Pons (tissue), 1 donor: ENCODE results near the gene LPXN.

Experiments
- DNase-seq: peaks from one replicate; pipeline ENCODE4 v3.0.0-alpha.2; 2016; ENCODE audit warnings: low spot score

The LPXN gene

DNA sequence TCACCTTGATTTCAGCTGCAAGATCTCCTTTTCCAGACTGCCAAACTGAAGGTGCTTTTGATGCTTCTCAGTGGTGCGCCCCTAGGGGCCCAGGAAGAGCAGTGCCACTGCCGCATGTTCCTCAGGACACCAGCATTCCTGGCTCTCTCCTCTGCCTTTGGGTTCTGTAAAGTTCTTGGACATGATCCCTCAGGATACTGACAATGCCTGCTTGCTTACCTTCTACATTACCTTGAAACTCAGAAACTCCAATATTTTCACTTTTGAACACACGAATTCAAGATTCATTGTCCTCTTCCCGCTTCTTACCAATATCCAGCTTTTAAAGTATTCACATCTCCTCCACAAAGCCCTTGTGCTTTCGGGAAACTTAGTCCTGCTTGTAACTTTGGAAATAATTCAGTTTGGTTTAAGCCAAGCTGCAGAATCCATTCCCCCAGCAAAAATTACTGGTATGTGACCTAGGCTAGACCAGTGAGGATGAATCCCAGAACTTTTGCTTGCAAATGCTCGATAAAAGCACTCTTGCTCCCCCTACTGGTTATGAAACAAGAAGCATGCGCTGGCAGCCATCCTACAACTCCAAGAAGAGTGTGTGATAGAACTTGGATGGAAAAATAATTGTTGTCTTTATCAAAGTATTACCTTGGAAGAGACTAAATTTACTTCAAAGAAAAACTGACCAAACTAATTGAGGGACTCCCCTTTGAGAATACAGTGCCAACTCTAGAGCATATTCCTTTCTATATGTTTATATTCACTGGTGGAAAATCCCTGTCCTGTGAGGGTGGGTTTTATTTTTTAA, 51.2 kb downstream of the LPXN start:
- DNase-seq = peak; percentile 89

DNA sequence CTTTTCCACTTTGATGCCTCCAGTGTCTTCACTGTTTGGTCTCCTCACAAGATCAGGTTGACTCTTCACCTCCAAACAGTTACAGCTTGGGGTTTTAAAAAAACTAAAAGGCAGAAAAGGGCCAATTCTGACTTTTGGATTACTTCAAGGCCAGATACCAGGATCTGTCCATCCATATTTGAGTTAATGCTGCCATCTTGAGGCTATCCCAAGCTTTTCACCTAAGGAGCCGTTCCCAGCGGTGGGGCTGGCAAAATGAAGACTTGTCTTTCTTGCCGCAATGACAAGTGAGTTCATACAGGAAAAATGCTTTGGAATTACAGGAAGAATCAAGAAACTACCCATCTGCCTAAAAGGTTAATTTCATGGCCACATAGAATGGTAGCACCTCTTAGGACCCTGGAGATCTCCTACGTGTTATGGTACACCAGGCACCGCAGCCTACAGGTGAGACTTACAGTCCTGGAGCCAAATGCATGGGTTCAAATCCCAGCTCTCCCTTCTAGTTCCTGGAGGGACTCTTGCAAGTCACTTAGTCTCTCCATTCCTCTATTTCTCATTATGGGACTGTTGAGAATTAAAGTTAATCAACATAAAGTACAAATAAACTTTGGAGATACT, 61.8 kb downstream of the LPXN start:
- DNase-seq = peak; percentile 60

DNA sequence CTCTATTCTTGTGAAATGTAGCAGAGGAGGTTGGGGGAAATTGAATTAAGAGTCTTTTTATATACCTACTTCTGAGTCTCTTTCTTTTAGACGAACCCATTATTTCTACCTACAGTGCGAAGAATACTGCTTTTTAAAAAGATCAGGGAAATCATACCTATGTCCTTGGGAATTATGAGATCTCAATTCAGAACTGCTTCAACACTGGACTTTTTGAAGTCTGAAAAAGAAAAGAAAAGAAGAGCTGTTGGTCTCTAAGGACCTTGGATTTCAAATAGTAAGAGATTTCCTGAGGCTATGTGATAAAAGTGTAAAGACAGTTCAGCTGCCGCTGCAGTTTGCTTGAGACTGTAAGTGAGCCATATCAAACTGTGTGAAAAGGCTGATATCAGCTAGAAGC, 64.0 kb downstream of the LPXN start:
- no peak for DNase-seq

DNA sequence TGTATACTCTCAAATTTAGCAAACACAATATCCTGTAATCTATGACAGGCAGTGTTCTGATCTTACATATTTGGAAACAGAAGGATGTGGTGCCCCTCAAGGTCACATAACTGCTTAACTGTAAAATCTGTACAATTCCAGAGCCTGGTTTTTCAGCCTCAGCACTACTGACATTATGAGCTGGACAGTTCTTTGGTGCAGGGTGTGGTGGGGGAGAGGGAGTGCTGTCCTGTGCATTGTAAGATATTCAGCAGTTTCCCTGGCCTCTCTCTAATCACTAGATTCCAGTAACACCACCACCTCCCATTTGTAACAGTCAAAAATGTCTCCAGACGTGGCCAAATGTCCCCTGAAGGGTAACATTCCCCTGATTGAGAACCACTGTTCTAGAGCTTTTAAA, 65.9 kb downstream of the LPXN start:
- DNase-seq = no peak

DNA sequence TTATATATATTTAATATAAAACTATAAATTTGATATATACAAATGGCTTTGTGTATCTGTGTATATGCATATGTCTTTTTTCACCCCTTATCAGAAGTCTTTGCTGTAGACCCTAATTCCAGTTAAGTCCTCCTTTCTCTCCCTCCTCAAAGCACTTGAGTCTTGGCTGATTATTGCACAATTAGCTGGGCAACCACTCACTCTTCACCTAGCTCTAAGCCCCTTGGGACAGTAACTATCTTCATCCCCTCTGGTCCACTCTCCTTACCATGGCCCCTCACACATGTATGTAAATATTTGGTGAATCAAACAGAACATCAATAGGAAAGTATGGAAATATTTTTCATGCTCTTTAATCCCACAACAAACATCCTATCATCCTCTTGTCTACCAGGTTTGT, 66.8 kb downstream of the LPXN start:
- DNase-seq = no peak

DNA sequence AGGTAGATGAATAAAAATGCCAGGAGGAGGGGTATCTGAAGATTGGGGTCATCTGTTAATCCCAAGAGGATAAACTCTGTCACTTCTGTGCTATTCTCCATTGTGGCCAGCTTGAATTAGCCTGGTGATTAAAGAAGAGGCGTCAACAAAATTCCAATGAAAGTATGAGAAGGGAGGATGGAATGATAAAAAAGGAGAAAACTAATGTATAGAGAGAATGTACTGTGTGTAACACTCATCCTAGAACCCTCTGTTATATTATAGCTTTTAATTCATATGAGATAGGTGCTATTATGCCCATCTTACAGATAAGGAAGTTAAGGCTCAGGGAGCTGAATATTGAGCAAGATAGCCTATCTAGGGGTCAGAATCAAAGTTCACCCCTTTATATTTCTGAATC, 67.7 kb downstream of the LPXN start, which contains the start of gene OR5B21:
TSS of gene OR5B21 (minus strand) at position 101 of the 400 bp plus-strand sequence. CDS start at position 101, 0 bp downstream.
- no peak for DNase-seq

DNA sequence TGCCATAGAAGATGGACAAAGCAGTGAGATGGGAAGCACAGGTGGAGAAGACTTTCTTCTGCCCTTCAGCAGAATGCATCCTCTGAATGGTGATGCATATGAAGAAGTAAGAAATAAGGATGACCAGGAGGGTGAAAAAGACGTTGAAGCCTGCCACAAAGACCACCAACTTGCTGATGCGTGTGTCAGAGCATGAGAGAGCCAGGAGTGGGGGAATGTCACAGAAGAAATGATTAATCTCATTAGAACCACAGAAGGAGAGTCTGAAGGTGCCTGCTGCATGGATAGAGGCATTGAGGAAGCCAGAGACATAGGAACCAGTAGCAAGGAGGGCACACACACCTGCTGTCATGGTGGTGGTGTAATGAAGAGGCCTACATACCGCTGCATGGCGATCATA, 68.3 kb downstream of the LPXN start:
- DNase-seq = no peak

DNA sequence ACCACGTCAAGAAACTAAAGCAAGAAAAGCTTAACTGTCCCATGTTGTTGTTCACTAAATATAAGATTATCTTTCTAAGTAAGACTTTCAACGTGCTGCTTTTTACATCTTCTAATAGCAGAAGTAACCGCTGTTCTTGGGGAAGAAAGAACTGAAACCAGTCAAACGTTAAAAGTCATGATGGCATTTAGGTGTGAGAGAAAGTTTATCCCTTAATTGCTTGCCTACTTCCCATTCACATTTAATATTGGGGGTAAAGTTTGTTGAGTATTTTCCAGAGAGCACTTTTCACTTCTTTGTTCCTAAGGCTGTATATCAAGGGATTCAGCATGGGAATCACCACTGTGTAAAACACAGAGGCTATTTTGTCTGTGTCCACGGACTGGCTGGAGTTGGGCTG, 68.7 kb downstream of the LPXN start:
- DNase-seq = no peak

DNA sequence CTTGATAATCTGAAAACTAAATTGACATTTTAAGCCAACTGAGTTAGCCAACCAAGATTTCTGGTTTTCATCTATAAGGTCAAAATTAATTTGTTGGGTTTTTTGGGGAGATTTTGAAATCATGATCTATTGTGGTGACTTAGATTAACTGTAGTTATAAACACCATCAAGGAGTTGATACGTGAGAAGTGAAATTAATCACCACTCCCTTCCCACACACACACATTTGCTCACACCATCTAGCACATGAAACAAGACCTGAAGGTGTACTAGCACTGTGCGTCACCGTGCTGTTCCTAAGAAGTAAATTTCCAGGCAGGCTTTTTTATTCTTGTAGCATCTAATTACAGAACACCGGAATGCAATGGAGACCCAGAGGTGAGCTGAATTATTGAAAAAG, 69.8 kb downstream of the LPXN start:
- no peak for DNase-seq

DNA sequence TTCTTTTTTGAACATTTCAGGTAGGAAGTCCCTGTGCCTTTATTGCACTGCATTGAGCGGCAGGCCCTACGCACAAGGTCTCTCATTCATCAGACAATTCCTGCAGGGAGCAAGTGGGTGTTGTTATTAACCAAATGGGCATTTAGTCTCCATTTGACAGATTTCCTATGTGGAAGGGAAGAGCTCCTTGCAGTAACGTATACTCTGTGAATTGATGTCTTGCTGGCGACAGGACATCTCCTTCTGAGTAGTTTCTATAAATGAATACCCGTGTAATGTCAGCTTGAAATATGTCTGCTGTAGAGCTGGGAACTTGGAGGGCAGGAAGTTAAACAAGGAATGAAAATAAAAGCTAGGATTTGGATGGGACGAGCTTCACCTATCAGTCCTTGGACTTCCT, 71.4 kb downstream of the LPXN start:
- no peak for DNase-seq

DNA sequence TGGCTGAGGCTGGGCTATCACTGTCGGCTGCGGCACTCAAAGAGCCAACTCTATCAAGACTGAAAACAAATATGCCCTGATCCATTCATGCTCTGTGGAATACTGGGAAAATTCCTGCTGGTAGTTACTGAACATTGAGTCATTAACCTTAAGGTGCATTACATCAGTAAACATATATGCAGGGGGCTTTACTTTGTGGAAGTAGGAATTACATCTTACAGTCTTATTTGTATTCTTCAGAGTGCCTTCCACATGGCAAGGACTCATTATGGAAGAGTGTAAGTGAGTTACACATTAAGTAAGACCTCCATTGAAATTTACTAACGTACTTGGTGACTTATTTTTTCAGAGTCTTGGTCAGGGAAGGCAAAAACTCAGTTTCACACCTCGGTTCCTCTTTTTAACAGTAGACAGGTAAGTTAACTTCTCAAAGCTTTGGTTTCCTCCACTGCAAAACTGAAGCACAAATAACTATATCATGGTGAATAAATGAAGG, 72.2 kb downstream of the LPXN start:
- no peak for DNase-seq

DNA sequence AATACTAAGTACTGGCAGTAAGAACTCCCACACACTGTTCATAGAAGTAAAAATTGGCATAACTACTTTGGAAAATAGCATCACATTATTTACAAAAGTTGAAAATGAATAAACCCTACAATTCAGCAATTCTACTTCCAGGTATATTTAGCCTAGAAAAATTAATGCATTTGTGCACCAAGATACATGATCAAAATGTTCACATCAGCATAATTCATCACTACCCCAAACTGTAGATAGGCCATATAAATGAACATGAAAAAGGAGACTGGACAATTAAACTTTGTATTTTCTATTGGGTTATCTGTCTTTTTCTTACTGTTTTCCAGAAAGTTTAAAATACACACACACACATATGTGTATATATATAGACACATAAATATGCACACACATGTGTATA, 73.7 kb downstream of the LPXN start:
- DNase-seq = no peak

DNA sequence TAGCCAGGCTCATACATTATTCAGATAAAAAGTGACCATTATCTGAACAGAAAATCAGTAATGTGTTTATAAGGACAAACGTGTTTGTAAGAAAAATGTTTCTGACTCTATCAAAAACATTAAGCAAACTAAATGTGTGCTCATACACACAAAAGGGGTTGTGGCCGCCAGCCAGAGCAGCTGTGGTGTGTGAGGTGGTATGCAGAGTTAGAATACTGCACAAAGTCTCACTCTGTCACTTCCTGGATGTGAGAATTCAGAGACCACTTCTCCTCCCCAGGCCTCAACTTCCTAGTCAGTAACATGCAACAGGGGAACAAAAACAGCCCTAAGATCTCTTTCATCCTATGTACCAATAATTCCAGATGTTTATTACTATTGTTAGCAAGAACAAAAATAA, 77.2 kb downstream of the LPXN start:
- no peak for DNase-seq

DNA sequence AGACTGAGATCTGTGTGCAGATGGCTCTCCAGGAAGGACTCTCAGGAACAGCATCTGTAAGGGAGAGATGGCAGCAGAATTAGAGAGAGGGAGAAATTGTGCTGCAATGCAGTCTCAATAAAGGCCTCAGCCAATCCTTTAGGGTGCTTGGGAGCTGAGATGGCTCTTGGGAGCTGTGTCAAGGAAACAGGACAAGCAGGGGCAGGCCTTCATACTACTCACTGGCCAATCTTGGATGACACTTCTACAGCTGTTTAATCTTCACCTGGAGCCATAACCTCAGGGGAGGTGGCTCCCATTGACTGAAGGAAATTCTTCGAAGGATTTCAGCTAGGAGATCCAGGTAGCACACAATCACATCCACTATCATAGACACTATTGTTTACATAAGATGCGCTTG, 77.7 kb downstream of the LPXN start:
- no peak for DNase-seq

DNA sequence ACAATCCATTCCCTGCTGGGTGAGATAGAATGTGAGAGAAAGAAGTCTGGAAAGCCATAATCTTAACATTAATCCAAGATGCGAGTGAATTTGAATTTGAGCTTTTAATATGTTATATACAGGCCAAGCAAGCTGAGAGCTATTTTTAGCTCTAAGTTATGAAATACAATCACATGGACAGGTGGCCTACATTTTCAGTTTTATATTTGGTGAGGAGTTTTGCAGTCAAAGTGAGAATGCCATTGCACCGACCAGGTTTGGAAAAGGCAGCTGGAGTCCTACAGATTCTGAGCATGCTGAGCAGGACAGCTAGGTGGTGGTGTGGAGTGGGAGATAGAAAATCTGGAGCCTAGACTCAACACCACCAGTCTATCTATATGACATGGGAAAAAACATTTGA, 79.8 kb downstream of the LPXN start:
- no peak for DNase-seq

DNA sequence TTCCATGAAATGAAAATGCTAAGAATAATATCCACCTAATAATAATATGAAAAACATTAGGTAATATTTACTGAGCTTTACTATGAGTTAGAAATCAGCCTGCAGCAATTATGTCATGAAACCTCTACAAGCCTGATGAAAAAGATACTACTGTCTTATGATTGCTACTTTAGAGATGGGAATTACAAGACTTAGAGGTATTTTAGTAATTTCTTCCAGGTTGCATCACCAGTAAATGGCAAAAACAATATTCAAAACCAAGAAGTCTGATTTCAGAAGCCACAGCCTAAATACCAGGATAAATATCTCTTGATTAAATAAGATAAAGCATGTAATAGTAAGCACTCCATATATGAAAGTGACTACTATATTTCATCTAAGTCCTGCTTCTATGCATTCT, 81.6 kb downstream of the LPXN start:
- no peak for DNase-seq

DNA sequence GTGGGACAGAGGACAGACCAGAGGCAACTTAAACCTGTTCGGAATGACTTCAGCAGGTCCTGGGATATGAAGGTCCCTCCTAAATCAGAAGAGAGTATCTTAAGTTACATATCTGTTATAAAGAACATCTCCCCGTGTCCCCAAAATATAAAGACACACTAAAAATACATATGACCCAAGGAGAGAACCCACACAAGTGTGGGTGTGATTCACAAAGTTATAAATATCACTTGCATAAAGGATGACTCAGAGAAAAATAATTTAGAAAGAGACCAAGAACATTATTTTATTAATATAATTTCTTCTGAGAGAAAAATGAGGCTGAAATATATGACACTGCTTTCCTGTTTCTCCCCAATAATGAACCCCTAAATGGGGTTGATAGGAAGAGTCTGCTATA, 82.0 kb downstream of the LPXN start:
- DNase-seq = no peak

DNA sequence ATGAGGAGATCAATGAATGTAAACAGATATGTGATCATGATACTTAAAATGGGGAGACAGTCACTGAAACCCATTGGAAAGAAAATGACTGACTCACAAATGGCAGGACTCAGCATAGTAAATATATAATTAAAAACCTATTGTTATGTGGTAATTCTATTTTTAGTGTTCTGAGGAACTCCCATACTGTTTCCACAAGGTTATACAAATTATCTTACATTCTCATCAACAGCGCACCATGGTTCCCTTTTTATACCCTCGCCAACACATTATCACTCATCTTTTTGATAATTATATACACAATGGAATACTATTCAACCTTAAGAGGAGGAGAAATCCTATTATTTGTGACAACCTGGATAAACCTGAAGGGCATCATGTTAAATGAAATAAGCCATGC, 84.8 kb downstream of the LPXN start:
- no peak for DNase-seq

DNA sequence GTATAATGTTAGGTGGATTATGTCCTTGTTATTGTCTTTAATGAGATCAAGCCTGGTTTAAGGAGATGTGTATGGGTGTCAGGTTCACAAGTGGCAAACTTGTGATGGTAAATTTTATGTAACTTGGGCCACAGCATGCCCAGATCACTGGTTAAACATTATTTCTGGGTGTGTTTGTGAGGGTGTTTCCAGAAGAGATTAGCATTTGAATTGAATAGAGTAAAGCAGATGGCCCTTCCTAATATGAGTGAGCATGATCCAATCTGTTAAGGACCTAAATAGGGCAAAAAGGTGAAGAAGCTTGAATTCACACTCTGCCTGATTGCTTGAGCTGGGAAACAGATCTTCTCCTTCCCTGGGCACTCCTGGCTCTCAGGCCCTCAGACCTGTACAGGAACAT, 88.5 kb downstream of the LPXN start:
- no peak for DNase-seq

DNA sequence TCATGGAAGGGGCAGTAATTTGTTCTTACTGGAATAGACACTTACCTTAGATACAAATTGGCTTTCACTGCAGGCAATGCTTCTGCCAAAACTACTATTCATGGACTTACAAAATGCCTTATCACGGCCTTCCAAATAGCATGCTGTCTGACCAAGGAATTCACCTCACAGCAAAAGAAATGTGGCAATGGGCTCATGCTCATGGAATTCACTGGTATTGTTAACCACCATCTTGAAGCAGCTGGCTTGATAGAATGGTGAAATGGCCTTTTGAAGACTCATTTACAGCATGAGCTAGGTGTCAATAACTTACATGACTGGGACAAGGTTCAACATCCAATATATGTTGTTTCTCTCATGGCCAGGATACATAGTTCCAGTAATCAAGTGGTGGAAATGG, 89.7 kb downstream of the LPXN start:
- DNase-seq = no peak
